Right atrium auricular region (tissue), 2 donors: ENCODE data around the gene ABLIM3. TPM values are rescaled to one million over a fixed set of nuclear protein-coding genes. Genes with fewer than 3 reads are reported as not detected.
A peak's percentile ranks its signal among the peaks of the same experiment; 100 is the strongest.

ENCODE experiments used
- DNase-seq: peaks from one replicate; pipeline ENCODE4 v3.0.0-alpha.2; 2019; ENCODE audit warnings: low spot score
- H3K27ac ChIP-seq, 2 donors: fragments of 200-600 bp; sonication (generic); 1 replicate in 1 of 2; 2 replicates in 1 of 2; pipeline ENCODE4 v1.5.1; 2016 to 2019
- H3K27me3 ChIP-seq, 2 donors: fragments of 200-600 bp; sonication (generic); one replicate each; pipeline versions ENCODE4 v1.5.1 to v1.6.0; 2017 to 2019
- H3K36me3 ChIP-seq: fragments of 200-600 bp; sonication (generic); one replicate; pipeline ENCODE4 v1.5.1; 2016
- H3K4me1 ChIP-seq, 2 donors: fragments of 200-600 bp; sonication (generic); one replicate each; pipeline versions ENCODE4 v1.5.1 to v1.6.0; 2017 to 2019
- H3K4me3 ChIP-seq, 2 donors: fragments of 200-600 bp; sonication (generic); 1 replicate in 1 of 2; 2 replicates in 1 of 2; pipeline ENCODE4 v1.5.1; 2017 to 2019; ENCODE audit warnings: mild to moderate bottlenecking in 1 of 2, moderate library complexity in 1 of 2
- H3K9me3 ChIP-seq, 2 donors: fragments of 200-600 bp; sonication (generic); one replicate each; pipeline ENCODE4 v1.5.1; 2019
- total RNA-seq, 2 donors: library from RNA; depleted of rRNA; stranded (reverse); fragments of >200 nt; gene quantifications; one replicate each; pipeline ENCODE4 v1.1.0, GENCODE V29; 2016
- TF ChIP-seq, protein P1 (sequence below), 2 donors: fragments of 200-600 bp; sonication (generic); IDR thresholded peaks; one replicate each; pipeline ENCODE4 v1.5.1; 2019; ENCODE audit warnings: antibody characterized with exemption in 2 of 2

The ABLIM3 gene
- total RNA-seq, 2 donors from 2014 or later, result 109 to 145 TPM

DNA sequence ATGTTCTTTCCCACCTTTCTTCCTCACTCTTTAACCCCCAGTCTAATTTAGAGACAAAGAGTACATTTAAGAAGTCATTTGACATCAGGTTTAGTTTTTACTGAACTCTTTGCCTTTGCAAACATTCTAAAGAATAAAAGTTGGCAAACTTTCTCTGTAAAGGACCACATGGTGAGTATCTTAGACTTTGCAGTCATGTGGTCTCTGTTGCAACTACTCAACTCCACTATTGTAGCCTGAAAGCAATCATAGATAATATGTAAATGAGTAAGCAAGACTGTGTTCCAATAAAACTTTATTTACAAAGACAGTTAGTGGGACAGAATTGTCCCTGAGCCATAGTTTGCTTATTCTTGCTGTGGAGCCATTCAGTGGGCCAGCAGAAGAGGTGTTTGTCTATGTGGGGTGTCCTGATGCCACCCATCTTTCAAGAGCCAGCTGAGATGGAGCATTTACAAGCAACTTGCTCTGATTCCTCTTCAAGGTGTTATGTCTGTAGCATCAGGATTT, 25.4 kb downstream of the ABLIM3 start:
- H3K27ac ChIP-seq, result peak overlapping the region; percentile 52
- peaks cover 0 to 57% of the 10 kb centered on the region in 2 donors for H3K4me1 ChIP-seq
- no peaks in the 10 kb centered on the region for H3K36me3 ChIP-seq
- no peak for DNase-seq
- no peaks in the 10 kb centered on the region for H3K9me3 ChIP-seq
- TF ChIP-seq, protein P1, sequence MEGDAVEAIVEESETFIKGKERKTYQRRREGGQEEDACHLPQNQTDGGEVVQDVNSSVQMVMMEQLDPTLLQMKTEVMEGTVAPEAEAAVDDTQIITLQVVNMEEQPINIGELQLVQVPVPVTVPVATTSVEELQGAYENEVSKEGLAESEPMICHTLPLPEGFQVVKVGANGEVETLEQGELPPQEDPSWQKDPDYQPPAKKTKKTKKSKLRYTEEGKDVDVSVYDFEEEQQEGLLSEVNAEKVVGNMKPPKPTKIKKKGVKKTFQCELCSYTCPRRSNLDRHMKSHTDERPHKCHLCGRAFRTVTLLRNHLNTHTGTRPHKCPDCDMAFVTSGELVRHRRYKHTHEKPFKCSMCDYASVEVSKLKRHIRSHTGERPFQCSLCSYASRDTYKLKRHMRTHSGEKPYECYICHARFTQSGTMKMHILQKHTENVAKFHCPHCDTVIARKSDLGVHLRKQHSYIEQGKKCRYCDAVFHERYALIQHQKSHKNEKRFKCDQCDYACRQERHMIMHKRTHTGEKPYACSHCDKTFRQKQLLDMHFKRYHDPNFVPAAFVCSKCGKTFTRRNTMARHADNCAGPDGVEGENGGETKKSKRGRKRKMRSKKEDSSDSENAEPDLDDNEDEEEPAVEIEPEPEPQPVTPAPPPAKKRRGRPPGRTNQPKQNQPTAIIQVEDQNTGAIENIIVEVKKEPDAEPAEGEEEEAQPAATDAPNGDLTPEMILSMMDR (IDR thresholded peaks at IDR 0.05), result no peak
- H3K27me3 ChIP-seq, result no peaks in the 10 kb centered on the region
- no peak overlapping the region for H3K4me3 ChIP-seq

DNA sequence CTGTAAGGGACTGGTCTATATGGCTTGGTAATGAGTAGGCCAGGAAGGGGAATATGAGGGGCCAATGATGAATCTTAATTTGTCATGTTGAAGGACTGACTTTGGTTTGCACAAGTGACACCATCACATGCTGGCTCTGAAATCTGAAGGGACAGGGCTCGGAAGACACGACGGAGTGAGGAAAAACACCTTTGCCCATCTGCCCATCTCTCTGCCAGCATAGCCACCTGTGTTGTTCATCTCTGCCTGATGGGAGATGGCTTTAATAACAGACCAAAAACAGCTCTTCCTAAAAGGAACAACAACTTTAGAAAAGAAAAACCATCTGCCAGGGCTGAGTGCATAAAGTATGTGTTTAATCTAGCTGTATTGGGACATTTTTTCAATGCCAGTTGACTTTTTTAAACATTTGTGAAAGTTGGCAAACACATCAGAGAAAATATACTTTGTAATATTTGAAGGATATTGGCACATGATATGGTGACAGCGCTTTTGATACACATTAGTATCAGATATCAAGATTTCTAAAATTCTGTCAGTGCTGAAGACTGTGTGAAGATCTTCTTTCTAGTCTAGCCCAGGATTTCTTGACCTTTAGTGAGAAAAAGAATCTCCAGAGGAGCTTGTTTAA, 27.1 kb downstream of the ABLIM3 start:
- DNase-seq, result no peak
- H3K4me3 ChIP-seq, result no peak overlapping the region
- TF ChIP-seq, protein P1 (IDR thresholded peaks at IDR 0.05), result no peak
- H3K36me3 ChIP-seq, result no peaks in the 10 kb centered on the region
- H3K4me1 ChIP-seq, result peaks cover 0 to 56% of the 10 kb centered on the region in 2 donors
- no peaks in the 10 kb centered on the region for H3K27me3 ChIP-seq
- peak overlapping the region in 1 of 2 donors; percentile 6 for H3K27ac ChIP-seq
- H3K9me3 ChIP-seq, result no peaks in the 10 kb centered on the region

DNA sequence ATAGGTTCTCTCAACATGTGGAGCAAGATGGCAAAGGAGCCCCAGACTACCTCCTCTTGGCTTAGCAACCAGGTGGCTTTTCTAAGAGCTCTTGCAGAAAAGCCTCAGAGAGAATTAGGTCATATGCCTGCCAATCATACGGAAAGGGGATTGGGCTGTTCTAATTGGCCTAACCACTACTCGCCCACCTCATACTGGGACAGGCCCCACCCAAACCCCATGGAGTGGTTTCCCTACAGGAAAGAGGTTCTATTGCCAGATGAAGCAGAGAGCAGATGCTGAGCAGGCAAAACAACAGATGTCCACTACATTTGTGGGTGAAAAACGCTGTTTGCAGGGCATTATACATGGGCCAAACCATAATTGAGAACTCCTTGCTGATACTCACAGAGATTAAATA, 29.0 kb downstream of the ABLIM3 start:
- no peaks in the 10 kb centered on the region for H3K36me3 ChIP-seq
- H3K9me3 ChIP-seq, result no peaks in the 10 kb centered on the region
- H3K4me1 ChIP-seq, result peaks cover 0 to 64% of the 10 kb centered on the region in 2 donors
- no peak overlapping the region for H3K4me3 ChIP-seq
- DNase-seq, result no peak
- H3K27me3 ChIP-seq, result no peaks in the 10 kb centered on the region
- peak overlapping the region; percentile 5 to 33 for H3K27ac ChIP-seq
- TF ChIP-seq, protein P1 (IDR thresholded peaks at IDR 0.05), result no peak

DNA sequence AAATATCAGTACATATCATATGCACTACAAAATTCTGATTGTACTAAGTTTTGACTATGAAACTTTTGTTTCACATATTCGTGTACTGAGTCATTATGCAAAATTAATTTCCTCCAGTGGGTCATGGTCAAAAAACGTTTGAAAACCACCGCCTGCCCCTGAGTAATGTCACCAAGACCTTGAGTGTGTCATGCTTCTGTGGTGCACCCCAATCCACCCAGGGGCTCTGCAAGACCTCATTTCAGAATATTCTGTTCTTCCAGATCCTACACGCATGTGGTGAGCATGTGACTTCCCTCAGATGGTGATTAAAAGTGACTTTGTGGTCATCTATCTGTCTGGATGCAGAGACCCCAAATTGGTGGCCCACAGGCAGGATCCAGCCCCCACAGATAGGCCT, 31.0 kb downstream of the ABLIM3 start:
- H3K27ac ChIP-seq, result peak overlapping the region; percentile 76 to 94

DNA sequence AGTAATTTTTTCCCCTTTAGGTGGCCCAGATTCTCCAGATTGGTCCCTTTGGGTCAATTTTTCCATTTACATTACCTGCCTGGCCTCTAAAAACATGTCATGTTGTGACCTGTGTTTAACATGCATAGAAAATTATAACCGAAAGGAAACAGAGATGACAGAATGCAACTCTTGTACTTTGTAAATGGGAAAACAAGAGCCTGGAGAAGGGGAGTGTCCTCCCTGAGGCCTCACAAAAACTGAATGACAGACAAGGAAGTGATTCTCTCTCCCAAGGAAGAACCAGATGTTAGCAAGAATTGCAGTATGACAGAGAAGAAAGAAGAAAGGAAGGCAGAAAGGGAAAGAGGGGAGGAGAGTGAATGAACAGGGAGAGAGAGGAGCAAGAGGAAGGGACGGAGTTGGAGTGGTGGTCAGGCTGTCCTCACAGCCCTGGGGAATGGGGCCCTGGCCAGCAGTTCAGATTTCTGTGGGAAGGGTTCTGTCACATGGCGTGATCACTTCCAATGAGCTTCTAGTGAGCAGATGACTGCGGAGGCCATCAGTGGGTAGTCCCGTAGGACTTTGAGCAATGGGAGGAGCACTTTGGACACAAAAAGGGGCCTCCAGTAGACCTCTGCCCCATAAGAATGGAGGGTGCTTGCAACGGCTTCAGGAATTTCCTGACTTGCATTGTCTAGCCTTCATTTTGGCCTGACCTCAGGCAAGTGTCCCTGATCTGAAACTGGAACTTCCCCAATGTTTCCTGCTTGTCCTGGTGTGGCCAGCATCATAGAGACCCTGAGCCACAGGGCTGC, 31.6 kb downstream of the ABLIM3 start:
- Histone ChIP-seq H3K27me3 (no peaks in the 10 kb centered on the region), H3K27ac (peak overlapping the region; percentile 76 to 94), H3K36me3 (no peaks in the 10 kb centered on the region), H3K4me3 (no peak overlapping the region), H3K9me3 (no peaks in the 10 kb centered on the region), H3K4me1 (peaks cover 0 to 72% of the 10 kb centered on the region in 2 donors)
- DNase-seq, result no peak
- TF ChIP-seq, protein P1 (IDR thresholded peaks at IDR 0.05), result no peak

More for the DNA sequence above, 31.0 kb downstream of the ABLIM3 start:
- H3K36me3 ChIP-seq, result no peaks in the 10 kb centered on the region
- H3K9me3 ChIP-seq, result no peaks in the 10 kb centered on the region
- no peaks in the 10 kb centered on the region for H3K27me3 ChIP-seq
- TF ChIP-seq, protein P1 (IDR thresholded peaks at IDR 0.05), result no peak
- no peak for DNase-seq
- peaks cover 0 to 66% of the 10 kb centered on the region in 2 donors for H3K4me1 ChIP-seq
- H3K4me3 ChIP-seq, result no peak overlapping the region
